DOHH2 (cell line): ENCODE data around the gene TUBA4B.

Source experiments
- EZH2phosphoT487 ChIP-seq: fragments of 200-600 bp; sonication (generic); IDR thresholded peaks from 2 replicates; pipeline ENCODE4 v1.6.1; 2017; ENCODE audit warnings: borderline replicate concordance, mild to moderate bottlenecking, antibody characterized with exemption, low read length, moderate library complexity, mixed read lengths
- TF ChIP-seq, protein P1 (sequence below): fragments of 200-600 bp; sonication (generic); IDR thresholded peaks from one replicate; pipeline ENCODE4 v1.5.1; 2014; ENCODE audit warnings: antibody characterized with exemption, mild to moderate bottlenecking, low read depth, low read length; ENCODE audit not compliant: poor library complexity, severe bottlenecking

DNA sequence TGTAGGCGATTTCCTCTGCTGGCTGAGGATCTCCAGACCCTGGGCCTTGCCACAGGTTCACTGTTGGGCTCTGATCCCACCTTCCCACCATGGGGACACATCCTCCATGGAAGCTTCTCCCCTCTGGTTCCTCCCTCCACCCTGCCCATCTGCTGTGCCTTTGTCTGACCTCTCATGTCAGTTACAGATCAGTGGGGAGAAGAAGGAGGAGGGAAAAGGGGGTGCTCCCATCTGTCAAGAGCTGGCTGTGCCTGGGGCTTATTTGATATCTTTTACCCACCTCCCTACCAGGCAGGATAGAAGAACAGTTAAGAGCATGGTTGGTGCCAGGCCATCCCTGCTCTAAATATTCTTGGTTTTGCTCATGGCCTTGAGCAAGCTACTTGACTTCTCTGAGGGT, 13.8 kb downstream of the TUBA4B start:
- TF ChIP-seq, protein P1, sequence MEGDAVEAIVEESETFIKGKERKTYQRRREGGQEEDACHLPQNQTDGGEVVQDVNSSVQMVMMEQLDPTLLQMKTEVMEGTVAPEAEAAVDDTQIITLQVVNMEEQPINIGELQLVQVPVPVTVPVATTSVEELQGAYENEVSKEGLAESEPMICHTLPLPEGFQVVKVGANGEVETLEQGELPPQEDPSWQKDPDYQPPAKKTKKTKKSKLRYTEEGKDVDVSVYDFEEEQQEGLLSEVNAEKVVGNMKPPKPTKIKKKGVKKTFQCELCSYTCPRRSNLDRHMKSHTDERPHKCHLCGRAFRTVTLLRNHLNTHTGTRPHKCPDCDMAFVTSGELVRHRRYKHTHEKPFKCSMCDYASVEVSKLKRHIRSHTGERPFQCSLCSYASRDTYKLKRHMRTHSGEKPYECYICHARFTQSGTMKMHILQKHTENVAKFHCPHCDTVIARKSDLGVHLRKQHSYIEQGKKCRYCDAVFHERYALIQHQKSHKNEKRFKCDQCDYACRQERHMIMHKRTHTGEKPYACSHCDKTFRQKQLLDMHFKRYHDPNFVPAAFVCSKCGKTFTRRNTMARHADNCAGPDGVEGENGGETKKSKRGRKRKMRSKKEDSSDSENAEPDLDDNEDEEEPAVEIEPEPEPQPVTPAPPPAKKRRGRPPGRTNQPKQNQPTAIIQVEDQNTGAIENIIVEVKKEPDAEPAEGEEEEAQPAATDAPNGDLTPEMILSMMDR = no peak
- TF ChIP-seq EZH2phosphoT487 = no peak
